ENCODE measurements around the gene TULP1. TPM values are rescaled to one million over a fixed set of nuclear protein-coding genes. Genes with fewer than 3 reads are reported as not detected.

The TULP1 gene
- total RNA-seq, 1 donor from 2014 or later: not detected

GRCh38 chr6:35475573-35475972 is 37.1 kb downstream of the TULP1 start:
- peaks cover 10% of the 10 kb centered on the region for H3K4me1 ChIP-seq (ENCODE audit: insufficient read depth, low read length)
- H3K36me3 ChIP-seq (ENCODE audit: insufficient read depth, low read length): peaks cover 24% of the 10 kb centered on the region
- H3K4me1 Mint-ChIP-seq (ENCODE audit: low read depth, unreplicated experiment): peaks cover 5% of the 10 kb centered on the region
- H3K9ac ChIP-seq (ENCODE audit: low read length): no peak overlapping the region
- no peak overlapping the region for H3K4me3 Mint-ChIP-seq (ENCODE audit: unreplicated experiment)
- no peaks in the 10 kb centered on the region for H3K9me3 ChIP-seq (ENCODE audit: insufficient read depth, low read depth, low read length)
- H3K27ac ChIP-seq (ENCODE audit: low read depth, low read length): no peak overlapping the region
- TF ChIP-seq CTCF (IDR thresholded peaks at IDR 0.05; ENCODE audit: insufficient read depth, low read depth, low read length) (no peak), EZH2 (IDR thresholded peaks at IDR 0.05; ENCODE audit: insufficient read depth, low read length) (no peak)
- H3K27me3 ChIP-seq (ENCODE audit: insufficient read depth, low read length): no peaks in the 10 kb centered on the region
- no peak overlapping the region for H3K4me2 ChIP-seq (ENCODE audit: low read length)
- no peak overlapping the region for H3K27ac Mint-ChIP-seq (ENCODE audit: unreplicated experiment)
- DNase-seq (ENCODE audit: low read depth): no peak
- peaks cover 20% of the 10 kb centered on the region for H3K36me3 Mint-ChIP-seq (ENCODE audit: low read depth, unreplicated experiment)
- H3K4me3 ChIP-seq (ENCODE audit: insufficient read depth, low read depth, low read length): no peak overlapping the region
- no peak overlapping the region for H2AFZ ChIP-seq (ENCODE audit: low read depth, low read length)
- peaks cover 24% of the 10 kb centered on the region for H3K79me2 ChIP-seq (ENCODE audit: insufficient read depth, low read length)
- no peaks in the 10 kb centered on the region for H3K9me3 Mint-ChIP-seq (ENCODE audit: unreplicated experiment)
- H4K20me1 ChIP-seq (ENCODE audit: insufficient read depth, low read length): peaks cover 81% of the 10 kb centered on the region
- no peaks in the 10 kb centered on the region for H3K27me3 Mint-ChIP-seq (ENCODE audit: low read depth, unreplicated experiment)
- FAIRE-seq: no peak

GRCh38 chr6:35474942-35475570 is 37.6 kb downstream of the TULP1 start:
- Mint-ChIP-seq H3K4me3 (ENCODE audit: unreplicated experiment) (no peak overlapping the region), H3K27me3 (ENCODE audit: low read depth, unreplicated experiment) (no peaks in the 10 kb centered on the region), H3K27ac (ENCODE audit: unreplicated experiment) (peak overlapping the region; percentile 62), H3K36me3 (ENCODE audit: low read depth, unreplicated experiment) (peaks cover 25% of the 10 kb centered on the region), H3K9me3 (ENCODE audit: unreplicated experiment) (no peaks in the 10 kb centered on the region), H3K4me1 (ENCODE audit: low read depth, unreplicated experiment) (peaks cover 7% of the 10 kb centered on the region)
- no peaks in the 10 kb centered on the region for H3K9me3 ChIP-seq (ENCODE audit: insufficient read depth, low read depth, low read length)
- peaks cover 14% of the 10 kb centered on the region for H3K4me1 ChIP-seq (ENCODE audit: insufficient read depth, low read length)
- H3K27me3 ChIP-seq (ENCODE audit: insufficient read depth, low read length): no peaks in the 10 kb centered on the region
- no peak overlapping the region for H3K27ac ChIP-seq (ENCODE audit: low read depth, low read length)
- peaks cover 85% of the 10 kb centered on the region for H4K20me1 ChIP-seq (ENCODE audit: insufficient read depth, low read length)
- H3K4me3 ChIP-seq (ENCODE audit: insufficient read depth, low read depth, low read length): no peak overlapping the region
- no peak overlapping the region for H3K9ac ChIP-seq (ENCODE audit: low read length)
- no peak overlapping the region for H3K4me2 ChIP-seq (ENCODE audit: low read length)
- no peak overlapping the region for H2AFZ ChIP-seq (ENCODE audit: low read depth, low read length)
- no peak for DNase-seq (ENCODE audit: low read depth)
- no peak for FAIRE-seq
- TF ChIP-seq CTCF (IDR thresholded peaks at IDR 0.05; ENCODE audit: insufficient read depth, low read depth, low read length) (no peak), EZH2 (IDR thresholded peaks at IDR 0.05; ENCODE audit: insufficient read depth, low read length) (no peak)
- H3K79me2 ChIP-seq (ENCODE audit: insufficient read depth, low read length): peaks cover 29% of the 10 kb centered on the region
- H3K36me3 ChIP-seq (ENCODE audit: insufficient read depth, low read length): peaks cover 28% of the 10 kb centered on the region

Data from astrocyte (in vitro differentiated cells and primary cell).